HG02943 (cell line): Measurements from ENCODE around the gene TXNL4A.

Source experiments
- ATAC-seq: cut with Tn5 transposase; IDR thresholded peaks from one replicate; pipeline ENCODE4 v1.9.1; 2021; ENCODE audit warnings: mild to moderate bottlenecking, low read depth, moderate library complexity; ENCODE audit not compliant: unreplicated experiment

Gene TXNL4A

DNA sequence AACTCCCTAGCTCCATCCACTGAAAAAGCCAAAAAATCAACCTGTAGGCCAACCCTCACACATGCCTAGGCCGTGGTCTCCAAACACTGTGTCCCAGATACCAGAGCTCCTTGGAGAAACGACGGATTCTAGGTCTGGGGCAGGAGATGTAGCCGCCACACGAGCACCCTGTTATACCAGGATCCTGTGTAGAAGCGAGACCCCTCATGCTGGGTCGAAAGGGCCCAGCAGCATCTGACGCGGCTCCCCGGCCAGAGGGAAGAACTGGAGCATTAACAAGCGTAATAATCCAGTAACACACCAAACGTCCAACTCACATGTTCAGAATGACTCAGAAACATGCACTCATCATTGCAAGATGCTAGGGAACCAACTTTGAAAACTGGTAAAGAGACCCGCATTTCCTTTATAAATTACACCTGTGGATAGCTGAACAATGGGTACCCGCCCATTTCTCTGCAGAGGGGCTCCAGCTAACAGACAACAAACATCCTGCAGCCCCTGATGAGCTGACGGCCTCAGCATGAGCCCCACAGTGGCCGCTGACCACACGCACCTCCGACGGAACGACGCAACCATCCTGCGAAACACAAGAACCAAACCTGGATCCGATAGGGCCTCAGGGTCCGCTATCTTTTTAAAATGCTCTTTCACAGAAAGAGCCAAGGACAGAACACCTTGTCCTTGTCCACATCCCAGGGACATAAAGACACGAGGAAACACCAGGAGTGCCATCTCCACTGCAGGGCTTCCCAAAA lies 51.1 kb downstream of the TXNL4A start:
- ATAC-seq = no peak

DNA sequence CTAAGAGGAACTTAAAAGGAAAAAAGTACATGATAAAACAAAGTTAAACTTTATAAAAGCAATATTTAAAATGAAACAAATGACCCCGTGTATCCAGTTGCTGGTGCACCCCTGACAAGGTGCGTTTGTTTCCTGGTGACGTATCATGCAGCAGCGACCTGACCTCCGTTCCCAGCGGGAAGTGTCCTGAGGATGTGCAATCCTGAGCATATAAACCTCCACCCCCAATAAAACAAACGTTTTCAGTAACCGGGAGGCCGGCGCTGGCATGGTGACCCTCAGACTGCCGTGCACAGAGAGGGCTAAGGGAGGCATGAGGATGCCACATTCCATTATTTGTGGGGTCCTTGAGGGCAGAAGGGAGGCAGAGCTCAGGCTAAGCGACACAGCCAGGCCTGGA lies 51.7 kb downstream of the TXNL4A start:
- no peak for ATAC-seq

DNA sequence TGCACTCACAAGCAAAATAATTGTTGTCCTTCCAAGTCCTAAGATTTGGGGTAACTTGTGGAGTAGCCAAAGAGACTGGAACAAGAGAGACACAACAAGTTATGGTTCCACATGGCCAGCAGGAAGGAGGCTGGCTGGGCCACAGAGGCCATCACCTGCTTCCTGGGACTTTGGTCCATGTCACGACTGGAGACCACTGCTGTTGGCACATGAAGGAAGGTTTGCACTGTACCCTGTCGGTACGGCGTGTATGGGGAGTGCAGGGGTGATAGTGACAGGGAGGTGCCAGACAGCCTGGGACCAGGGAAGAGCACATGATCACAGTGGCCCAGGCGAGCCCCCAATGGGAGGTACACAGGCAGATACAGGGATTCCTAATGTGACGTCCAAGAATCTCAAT lies 52.4 kb downstream of the TXNL4A start:
- ATAC-seq = no peak

DNA sequence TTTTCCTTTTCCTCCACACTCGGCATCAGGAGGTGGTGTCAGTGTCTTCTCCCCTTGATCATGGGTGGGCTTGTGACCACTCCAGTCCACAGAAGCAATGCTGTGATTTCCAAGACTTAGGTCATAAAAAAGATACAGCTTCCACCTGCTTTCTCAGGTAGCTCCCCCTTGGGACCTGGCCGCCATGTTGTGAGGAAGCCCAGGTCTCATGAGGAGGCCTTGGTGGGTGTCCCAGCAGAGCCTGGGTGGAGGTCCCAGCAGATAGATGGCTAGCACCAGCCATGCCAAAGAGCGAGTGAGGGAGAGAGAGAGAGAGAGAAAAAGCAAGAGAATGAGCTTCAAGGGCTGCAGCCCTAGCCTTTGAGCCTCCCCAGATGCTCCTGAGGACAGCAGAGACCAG lies 52.9 kb downstream of the TXNL4A start:
- ATAC-seq = no peak

DNA sequence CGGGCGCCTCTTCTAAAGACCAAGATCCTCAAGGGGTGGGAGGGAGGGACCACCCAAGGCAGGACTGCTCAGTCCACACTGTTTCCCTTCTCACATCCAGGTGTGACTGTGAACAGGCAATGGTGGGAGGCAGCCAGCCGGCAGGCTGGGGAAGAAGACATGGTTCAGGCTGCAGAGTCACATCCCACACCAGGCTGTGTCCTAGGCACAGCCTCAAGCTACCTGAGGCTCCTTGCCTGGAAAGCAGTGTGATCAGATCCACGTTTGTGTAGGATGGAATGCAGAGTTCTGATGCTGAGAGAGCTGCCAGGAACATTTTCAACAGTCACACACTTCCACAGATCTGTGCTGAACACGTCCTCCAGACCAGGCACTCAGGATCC lies 53.3 kb downstream of the TXNL4A start:
- no peak for ATAC-seq

DNA sequence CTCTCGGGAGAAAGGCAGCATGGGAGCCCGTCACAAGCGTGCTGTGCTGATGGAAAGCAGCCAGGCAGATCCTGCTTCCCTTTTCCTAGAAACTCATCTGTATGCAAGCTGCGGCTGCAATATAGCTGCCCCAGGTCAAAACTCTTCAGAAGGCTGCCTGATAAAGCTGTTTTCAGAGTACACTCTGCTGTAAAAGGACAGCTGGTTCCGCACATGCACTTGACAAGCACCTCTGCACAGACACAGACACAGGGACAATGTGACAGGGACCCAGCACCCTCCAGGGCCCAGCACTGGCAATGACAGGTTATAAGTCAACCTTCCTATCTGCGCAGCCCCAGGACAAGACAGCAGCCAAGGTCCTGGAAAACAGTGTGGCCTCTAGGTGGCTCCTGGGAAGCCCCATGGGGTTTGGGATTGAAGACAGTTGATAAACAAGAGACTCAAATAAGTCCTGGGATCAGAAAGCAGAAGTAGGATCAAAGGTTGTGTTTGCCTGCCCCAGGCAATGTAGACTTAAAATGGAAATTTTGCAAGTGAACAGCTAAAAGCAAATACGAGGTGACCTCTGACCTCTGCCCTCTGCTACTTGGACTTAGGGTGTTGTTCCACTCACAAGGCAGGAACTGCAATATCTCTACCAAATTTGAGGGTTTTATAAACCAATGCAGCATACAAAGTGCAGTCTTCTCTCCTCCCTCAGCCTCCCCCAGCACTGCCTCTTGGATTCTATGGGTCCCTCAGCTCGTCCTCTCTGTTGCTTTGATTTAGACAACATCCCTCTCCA lies 53.9 kb downstream of the TXNL4A start:
- ATAC-seq = no peak

DNA sequence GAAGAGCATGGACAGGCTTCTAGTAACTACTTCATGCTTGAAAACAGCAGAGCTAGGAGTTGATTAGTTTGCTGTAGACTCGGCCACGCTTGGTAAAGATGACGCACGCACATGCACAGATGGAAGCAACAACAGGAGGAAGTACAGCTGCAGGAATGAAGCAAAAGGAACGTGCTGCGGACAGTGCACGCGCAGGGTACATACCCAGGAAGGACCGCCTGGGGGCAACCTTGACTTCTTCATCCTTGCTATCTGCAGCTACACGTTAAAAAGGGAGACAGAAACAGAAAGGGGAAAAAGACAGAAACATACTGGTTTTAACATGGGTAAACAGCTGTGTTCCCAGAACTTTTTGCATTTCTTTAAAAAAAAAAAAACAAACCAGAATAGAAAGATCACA lies 54.6 kb downstream of the TXNL4A start:
- no peak for ATAC-seq

DNA sequence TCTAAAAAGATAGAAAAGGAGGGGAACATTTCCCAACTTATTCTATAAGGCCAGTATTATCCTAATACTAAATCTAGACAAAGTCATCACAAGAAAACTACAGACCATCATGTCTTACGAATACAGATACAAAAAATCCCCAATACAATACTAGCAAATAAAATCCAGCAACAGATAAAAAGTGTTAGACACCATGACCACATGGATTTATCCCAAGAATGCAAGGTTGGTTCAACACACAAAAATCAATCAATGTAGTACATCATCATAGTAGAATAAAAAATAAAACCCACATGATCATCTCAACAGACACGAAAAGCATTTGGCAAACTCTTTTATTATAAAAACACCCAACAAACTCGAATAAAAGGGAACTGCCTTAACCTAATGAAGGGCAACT lies 55.5 kb downstream of the TXNL4A start:
- ATAC-seq = no peak

DNA sequence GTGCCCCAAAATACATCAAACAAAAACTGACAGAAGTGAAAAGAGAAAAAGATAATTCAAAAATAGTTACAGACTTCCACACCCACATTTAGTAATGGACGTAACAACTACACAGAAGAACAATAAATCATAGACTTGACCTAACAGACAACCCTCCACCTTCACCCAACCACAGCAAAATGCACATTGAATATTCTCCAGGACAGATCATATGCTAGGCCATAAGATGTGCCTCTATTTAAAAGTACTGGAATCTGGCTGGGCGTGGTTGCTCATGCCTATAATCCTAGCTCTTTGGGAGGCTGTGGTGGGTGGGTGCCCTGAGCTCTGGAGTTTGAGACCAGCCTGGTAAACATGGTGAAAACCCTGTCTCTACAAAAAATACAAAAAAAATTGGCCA lies 56.9 kb downstream of the TXNL4A start:
- ATAC-seq = no peak

DNA sequence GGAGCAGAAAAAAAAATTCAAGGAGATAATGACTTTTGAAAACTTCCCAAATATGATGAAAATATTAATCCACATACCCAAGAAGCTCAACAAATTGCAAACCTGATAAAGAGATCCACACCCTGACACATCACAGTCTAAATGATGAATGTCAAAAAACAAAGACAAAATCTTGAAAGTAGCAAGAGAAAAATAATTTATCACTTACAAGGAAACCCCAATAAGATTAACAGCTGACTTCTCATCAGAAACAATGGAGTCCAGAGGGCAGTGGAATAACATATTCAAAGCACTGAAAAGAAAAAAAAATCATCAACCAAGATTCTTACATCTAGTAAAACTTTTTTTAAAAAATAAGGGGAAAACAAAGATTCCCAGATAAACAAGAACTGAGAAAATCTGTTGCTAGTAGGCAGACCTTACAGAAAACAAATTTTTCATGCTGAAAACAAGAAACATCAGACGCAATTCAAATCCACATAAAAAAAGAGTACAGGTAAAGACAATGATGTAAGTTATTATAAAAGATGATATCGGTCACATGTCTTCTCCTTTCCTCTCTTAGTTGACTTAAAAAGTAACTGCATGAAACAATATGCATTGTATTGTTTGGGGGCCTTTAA lies 58.2 kb downstream of the TXNL4A start:
- ATAC-seq = no peak

DNA sequence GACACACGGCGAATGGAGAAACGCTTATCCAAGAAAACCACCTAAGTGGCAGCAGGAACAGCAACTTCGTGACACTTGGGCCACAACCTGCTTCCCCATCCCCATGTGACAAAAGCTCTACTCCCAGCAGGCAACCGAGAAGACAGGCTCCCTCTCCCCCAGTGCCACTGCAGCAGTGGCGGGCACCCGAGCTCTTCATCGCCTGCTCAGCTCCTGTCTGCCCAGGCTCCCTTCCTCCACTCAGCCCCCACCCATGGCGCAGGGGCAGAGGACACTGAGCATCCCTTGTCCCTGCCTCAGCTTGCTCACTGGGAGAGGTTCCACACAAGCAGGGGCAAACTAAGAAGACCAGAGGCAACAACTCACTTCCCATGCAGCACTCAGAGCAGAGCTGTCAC lies 59.8 kb downstream of the TXNL4A start:
- ATAC-seq = no peak

DNA sequence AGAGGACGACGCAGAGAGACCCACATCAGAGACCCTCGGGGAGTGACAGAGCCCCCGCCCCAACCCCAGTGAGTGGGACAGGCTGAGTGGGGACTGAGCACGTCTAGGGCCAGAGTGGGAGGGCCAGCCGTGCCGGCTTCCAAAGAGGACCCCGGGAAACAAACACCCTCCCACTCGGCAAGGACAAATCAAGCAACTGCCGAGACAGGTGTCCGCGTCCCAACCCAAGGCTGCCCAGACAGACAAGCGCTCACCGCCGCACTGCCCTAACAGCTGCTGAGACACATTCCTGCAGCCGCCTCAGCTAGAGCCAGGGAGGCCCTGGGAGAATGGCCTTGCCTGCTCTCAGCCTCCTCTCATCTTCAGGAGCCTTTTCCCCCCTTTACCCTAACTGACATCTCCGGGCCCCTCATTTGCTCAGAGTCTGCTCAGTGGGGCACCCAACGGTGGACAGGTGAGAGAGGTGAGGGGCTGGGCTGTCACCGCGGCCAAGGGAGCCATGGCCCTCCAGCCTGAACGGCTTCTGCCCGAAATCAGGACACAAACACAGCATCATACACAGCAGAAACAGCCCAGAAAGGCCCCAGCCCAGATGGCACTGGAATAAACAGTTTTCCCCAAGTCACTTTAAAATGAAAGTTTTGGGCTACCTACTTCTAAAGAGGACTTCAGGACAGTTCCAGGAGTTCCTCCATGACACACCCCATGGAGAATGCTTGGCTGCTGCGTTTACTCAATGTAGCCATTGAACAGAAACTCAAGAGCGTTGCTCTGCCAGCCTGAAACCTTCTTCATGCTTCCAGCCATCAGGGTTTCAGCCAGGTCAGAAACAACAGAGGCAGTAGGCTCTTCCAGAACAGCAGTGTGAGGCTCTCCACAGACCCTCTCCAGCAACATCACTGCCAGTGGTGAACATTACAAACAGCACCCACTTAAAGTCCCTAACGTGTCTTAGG lies 60.5 kb downstream of the TXNL4A start:
- no peak for ATAC-seq

DNA sequence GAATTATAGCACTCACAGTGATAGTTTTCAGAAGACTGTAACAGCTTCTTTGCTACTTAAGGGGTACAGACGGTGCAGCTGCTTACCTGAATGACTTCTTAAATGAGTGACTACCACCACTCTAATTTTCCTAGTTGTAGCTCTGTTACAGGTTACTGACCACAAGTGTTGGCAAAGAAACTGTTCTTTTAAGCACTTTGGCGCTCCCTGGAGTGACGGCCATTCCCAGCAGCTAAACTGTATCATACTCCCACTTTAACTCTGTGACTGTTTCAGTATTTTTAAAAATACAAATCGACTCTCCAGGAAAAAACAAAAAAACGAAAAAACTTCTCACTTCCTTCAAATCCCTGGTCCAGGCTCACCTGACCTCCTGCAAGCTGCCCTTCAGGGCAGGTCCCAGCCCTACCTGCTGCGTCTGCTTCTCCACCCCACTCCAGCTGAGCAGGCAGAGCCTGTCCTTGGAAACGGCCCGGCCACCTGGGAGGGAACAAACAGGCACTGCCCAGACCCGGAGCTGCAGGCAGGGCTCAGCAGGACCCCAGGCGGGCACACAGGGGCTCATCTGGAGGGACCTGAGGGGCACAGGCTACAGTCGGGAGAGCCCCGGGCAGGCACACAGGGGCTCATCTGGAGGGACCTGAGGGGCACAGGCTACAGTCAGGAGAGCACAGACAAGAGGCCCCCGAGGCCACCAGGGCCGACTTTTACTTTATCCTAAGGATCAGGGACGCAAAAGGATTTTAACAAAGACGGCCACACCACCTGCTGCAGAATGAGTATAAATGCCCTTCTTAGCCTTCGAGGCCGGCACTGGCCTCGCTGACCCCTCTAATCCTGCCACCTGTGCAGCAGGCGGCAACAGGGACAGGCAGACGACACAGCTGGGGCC lies 61.4 kb downstream of the TXNL4A start:
- no peak for ATAC-seq

DNA sequence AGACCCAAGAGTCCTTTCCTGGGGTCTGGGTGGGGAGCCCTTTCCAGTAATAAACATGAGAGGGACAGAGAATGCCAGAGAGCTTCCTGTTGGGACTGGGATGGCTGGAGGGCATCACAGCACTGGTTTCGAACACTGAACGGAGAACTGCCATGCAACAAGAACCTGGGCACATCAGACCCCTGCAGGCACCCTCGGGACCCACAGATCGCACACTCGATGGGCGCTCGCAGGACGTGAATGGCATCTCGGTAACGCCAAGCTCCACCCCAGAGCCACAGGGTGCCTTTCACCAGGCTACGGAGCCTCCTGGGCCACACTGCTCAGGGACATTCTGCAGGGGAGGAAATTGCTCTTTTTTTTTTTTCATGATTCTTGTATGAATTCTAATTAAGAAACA lies 62.1 kb downstream of the TXNL4A start:
- ATAC-seq = no peak

DNA sequence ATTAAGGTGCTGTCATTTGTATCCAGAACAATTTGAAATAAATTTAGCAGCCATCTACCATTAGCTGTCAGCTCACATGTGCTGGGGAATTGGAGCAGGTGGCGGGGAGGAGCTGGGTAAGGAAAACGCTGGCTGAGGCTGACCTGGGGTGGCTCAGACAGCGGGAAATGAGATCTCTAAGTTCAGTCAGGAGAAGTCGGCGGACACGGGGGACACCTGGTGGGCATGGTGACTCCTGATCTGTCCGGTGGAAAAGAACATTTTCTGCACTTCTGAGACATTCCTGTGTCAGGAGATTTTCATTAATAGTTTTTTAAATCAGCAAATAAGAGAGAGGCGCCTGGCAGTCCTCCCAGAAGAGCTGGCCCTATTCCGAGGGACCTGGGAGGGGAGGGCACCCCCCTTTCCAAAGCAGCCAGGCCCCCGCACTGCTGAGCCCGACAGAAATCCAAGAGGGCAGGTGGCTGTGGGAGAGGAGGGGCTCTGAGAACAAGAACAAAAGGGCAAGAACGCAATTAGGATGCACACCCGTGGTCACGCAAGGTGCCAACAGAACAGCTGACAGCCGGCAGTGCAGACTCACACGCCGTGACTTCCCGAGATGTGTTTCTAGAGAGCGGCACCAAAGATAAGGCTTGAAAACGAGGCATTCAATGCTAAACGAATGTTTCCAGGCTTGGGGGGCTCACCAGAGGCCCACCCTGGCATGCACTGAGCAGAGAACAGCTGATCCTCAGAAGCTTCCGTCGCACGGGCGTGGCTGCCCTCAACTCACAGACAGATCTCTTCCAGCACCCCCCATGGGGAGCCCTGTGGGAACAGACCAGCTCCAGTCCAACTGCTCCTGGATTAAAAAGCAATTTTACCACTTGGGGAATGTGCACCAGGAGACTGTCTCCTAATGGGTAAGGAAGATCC lies 63.3 kb downstream of the TXNL4A start:
- ATAC-seq = no peak

DNA sequence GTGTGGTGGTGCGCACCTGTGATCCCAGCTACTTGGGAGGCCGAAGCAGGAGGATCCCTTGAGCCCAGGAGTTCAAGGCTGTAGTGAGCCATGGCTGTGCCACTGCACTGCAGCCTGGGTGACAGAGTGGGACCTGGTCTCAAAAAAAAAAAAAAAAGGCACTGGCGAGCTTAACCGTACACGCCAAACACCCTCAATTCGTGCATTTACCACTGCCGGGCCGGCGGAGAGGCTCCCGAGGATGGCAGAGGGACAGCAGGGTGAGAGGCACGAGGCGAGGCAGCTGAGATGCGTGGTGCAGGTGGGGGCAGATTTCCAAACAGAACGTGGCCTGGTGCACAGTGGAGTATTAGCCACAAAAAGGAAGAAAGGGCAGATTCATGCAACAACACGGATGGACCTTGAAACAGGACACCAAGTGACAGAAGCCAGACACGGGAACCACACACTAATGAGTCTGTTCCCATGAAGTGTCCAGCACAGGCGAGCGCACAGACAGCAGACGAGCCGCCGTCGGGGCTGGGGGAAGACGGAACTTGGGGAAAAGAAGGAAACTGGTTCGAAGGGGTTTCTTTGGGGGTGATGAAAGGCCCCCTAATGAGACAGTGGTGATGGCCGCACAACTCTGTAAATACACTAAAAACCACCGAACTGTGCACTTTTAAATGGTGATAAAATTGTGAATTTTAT lies 64.3 kb downstream of the TXNL4A start:
- no peak for ATAC-seq

DNA sequence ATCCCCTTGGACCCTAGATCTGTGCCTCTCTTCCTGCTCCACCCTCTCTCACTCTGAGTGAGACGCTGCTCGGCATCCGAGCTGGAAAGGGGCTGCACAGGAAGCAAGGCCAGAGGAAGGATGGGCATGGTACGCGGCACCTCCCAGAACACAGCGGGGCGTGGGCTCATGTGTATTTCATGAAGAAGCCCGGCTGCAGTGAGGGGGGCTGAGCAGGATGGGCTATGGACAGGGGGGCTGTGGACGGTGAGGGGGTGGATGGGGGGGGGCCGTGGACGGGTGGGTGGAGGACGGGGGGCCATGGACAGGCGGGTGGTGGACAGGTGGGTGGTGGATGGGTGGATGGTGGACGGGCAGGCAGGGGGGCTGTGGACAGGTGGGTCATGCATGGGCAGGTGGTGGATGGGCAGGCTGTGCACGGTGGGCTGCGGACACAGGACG lies 65.4 kb downstream of the TXNL4A start:
- no peak for ATAC-seq
